HCT116 (cell line): ENCODE measurements around the gene SMAD2.

ENCODE experiments used
- EGR1 ChIP-seq: IDR thresholded peaks from 2 replicates; pipeline ENCODE4 v1.6.1; 2012; ENCODE audit warnings: low read depth
- EZH2 ChIP-seq: fragments of 200-600 bp; sonication (generic); IDR thresholded peaks from 2 replicates; pipeline ENCODE4 v1.6.1; 2017; ENCODE audit warnings: antibody characterized with exemption, mixed run types
- POLR2A ChIP-seq: IDR thresholded peaks from 2 replicates; pipeline ENCODE4 v1.7.0; 2011; ENCODE audit warnings: borderline replicate concordance; ENCODE audit not compliant: insufficient read depth, insufficient read length; ENCODE audit errors: extremely low read depth
- POLR2AphosphoS5 ChIP-seq: IDR thresholded peaks from 2 replicates; pipeline ENCODE4 v1.6.1; 2011; ENCODE audit warnings: mild to moderate bottlenecking, low read depth, low read length, moderate library complexity
- SIN3A ChIP-seq: IDR thresholded peaks from 2 replicates; pipeline ENCODE4 v1.6.1; 2012; ENCODE audit warnings: low read depth
- SP1 ChIP-seq: IDR thresholded peaks from 2 replicates; pipeline ENCODE4 v1.6.1; 2012; ENCODE audit warnings: low read depth
- SRF ChIP-seq: IDR thresholded peaks from 2 replicates; pipeline ENCODE4 v1.6.1; 2012; ENCODE audit warnings: low read depth
- TCF7L2 ChIP-seq: IDR thresholded peaks from 2 replicates; pipeline ENCODE4 v1.7.0; 2011; ENCODE audit warnings: borderline replicate concordance, inconsistent platforms; ENCODE audit not compliant: insufficient read depth, insufficient read length; ENCODE audit errors: extremely low read depth
- YY1 ChIP-seq: IDR thresholded peaks from 2 replicates; pipeline ENCODE4 v1.6.1; 2011; ENCODE audit warnings: low read length, low read depth, moderate library complexity, mild to moderate bottlenecking; ENCODE audit not compliant: insufficient replicate concordance; ENCODE audit errors: extremely low read depth
- ZNF274 ChIP-seq: fragments of 200-500 bp; sonication (Bioruptor generic); IDR thresholded peaks from 2 replicates; pipeline ENCODE4 v1.6.1; 2014; ENCODE audit warnings: mild to moderate bottlenecking, low read depth, low read length, inconsistent platforms
- TF ChIP-seq, protein P1 (sequence below): IDR thresholded peaks from 2 replicates; pipeline ENCODE4 v1.6.1; 2012; ENCODE audit warnings: low read depth
- TF ChIP-seq, protein P2 (sequence below), 3 experiments: fragments of 200-600 bp in 1 of 3; sonication (generic) in 1 of 3; IDR thresholded peaks in 2 of 3; conservative IDR thresholded peaks in 1 of 3; 2 replicates each; pipeline ENCODE4 v1.5.1; 2012 to 2017; ENCODE audit warnings: low read depth in 2 of 3, low read length in 2 of 3, antibody characterized with exemption in 1 of 3, borderline replicate concordance in 1 of 3, control low read depth in 1 of 3, mild to moderate bottlenecking in 1 of 3, mixed read lengths in 1 of 3, mixed run types in 1 of 3, moderate library complexity in 1 of 3; ENCODE audit not compliant: insufficient read depth in 1 of 3
- TF ChIP-seq, protein P3 (sequence below): IDR thresholded peaks from 2 replicates; pipeline ENCODE4 v1.6.1; 2012

DNA sequence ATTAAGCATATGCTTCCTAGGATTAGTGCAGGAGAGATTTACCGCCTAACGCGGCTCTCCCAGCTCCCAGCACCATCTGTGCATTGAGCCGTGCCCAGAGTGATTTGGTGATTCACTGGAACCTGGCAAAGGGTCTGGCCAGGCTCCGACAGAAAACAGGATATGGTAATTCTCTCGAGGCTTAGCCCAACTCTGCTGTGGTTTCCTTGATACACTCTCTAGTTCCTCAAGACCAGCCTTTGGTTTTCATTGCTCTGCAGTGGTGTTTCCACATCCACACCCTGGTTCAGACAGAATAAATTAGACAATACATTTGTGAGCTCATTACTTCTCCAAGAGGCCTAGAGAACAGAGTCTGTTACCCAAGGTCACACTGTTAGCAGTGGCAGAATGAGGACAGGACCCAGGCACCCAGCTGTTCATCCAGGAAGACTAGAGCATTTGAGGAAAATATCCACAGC, 23.0 kb upstream of the SMAD2 start:
- TF ChIP-seq, protein P1, sequence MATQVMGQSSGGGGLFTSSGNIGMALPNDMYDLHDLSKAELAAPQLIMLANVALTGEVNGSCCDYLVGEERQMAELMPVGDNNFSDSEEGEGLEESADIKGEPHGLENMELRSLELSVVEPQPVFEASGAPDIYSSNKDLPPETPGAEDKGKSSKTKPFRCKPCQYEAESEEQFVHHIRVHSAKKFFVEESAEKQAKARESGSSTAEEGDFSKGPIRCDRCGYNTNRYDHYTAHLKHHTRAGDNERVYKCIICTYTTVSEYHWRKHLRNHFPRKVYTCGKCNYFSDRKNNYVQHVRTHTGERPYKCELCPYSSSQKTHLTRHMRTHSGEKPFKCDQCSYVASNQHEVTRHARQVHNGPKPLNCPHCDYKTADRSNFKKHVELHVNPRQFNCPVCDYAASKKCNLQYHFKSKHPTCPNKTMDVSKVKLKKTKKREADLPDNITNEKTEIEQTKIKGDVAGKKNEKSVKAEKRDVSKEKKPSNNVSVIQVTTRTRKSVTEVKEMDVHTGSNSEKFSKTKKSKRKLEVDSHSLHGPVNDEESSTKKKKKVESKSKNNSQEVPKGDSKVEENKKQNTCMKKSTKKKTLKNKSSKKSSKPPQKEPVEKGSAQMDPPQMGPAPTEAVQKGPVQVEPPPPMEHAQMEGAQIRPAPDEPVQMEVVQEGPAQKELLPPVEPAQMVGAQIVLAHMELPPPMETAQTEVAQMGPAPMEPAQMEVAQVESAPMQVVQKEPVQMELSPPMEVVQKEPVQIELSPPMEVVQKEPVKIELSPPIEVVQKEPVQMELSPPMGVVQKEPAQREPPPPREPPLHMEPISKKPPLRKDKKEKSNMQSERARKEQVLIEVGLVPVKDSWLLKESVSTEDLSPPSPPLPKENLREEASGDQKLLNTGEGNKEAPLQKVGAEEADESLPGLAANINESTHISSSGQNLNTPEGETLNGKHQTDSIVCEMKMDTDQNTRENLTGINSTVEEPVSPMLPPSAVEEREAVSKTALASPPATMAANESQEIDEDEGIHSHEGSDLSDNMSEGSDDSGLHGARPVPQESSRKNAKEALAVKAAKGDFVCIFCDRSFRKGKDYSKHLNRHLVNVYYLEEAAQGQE: no peak
- TF ChIP-seq POLR2AphosphoS5 (no peak), SIN3A (no peak), YY1 (no peak), EZH2 (no peak), EGR1 (no peak), TCF7L2 (no peak), SP1 (no peak), SRF (no peak), POLR2A (no peak), ZNF274 (no peak)
- TF ChIP-seq, protein P2, sequence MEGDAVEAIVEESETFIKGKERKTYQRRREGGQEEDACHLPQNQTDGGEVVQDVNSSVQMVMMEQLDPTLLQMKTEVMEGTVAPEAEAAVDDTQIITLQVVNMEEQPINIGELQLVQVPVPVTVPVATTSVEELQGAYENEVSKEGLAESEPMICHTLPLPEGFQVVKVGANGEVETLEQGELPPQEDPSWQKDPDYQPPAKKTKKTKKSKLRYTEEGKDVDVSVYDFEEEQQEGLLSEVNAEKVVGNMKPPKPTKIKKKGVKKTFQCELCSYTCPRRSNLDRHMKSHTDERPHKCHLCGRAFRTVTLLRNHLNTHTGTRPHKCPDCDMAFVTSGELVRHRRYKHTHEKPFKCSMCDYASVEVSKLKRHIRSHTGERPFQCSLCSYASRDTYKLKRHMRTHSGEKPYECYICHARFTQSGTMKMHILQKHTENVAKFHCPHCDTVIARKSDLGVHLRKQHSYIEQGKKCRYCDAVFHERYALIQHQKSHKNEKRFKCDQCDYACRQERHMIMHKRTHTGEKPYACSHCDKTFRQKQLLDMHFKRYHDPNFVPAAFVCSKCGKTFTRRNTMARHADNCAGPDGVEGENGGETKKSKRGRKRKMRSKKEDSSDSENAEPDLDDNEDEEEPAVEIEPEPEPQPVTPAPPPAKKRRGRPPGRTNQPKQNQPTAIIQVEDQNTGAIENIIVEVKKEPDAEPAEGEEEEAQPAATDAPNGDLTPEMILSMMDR (IDR thresholded peaks at IDR 0.05 in 2 of 3, conservative IDR thresholded peaks at IDR 0.05 in 1 of 3; ENCODE audit: borderline replicate concordance in 1 of 3, insufficient read depth in 1 of 3, low read depth in 2 of 3, low read length in 2 of 3): no peak
- TF ChIP-seq, protein P3, sequence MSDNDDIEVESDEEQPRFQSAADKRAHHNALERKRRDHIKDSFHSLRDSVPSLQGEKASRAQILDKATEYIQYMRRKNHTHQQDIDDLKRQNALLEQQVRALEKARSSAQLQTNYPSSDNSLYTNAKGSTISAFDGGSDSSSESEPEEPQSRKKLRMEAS: no peak
